Gastroesophageal sphincter (tissue), 4 donors: ENCODE results near the gene MTUS2. TPM values are rescaled to one million over a fixed set of nuclear protein-coding genes. Genes with fewer than 3 reads are reported as not detected.

Experiments used
- ATAC-seq: fragments of 150-250 bp; one replicate; pipeline ENCODE4 v1.9.1; 2016; ENCODE audit warnings: mild to moderate bottlenecking, moderate library complexity
- H3K27ac ChIP-seq, 4 donors: fragments of 200-600 bp; sonication (generic) in 3 of 4; 1 replicate in 3 of 4; 2 replicates in 1 of 4; pipeline ENCODE4 v1.5.1; 2016 to 2019
- H3K27me3 ChIP-seq: fragments of 200-600 bp; sonication (generic); one replicate; pipeline ENCODE4 v1.5.1; 2019
- H3K36me3 ChIP-seq, 2 donors: fragments of 200-600 bp; sonication (generic); one replicate each; pipeline ENCODE4 v1.5.1; 2019; ENCODE audit warnings: control low read depth in 1 of 2
- H3K4me1 ChIP-seq, 3 donors: fragments of 200-600 bp; sonication (generic); 1 replicate in 2 of 3; 2 replicates in 1 of 3; pipeline ENCODE4 v1.5.1; 2016 to 2019; ENCODE audit warnings: control low read depth in 2 of 3
- H3K4me3 ChIP-seq, 2 donors: fragments of 200-600 bp; sonication (generic); one replicate each; pipeline ENCODE4 v1.5.1; 2019; ENCODE audit warnings: mild to moderate bottlenecking in 1 of 2, moderate library complexity in 1 of 2
- H3K9me3 ChIP-seq, 3 donors: fragments of 200-600 bp; sonication (generic); one replicate each; pipeline ENCODE4 v1.5.1; 2017 to 2019; ENCODE audit warnings: control low read depth in 2 of 3
- CTCF ChIP-seq, 4 experiments: fragments of 200-600 bp in 2 of 4; fragments of 450-650 bp in 2 of 4; sonication (generic) in 1 of 4; IDR thresholded peaks; one replicate each; pipeline ENCODE4 v1.5.1; 2017 to 2019; ENCODE audit warnings: antibody characterized with exemption in 4 of 4, mild to moderate bottlenecking in 2 of 4, moderate library complexity in 2 of 4
- EP300 ChIP-seq: sonication (generic); formaldehyde crosslinking; IDR thresholded peaks from one replicate; pipeline ENCODE4 v1.6.1; 2017; ENCODE audit warnings: antibody characterized with exemption, mild to moderate bottlenecking
- POLR2A ChIP-seq, 2 donors: fragments of 450-650 bp; IDR thresholded peaks; one replicate each; pipeline ENCODE4 v1.6.1; 2017; ENCODE audit warnings: antibody characterized with exemption in 2 of 2, mild to moderate bottlenecking in 2 of 2, moderate library complexity in 1 of 2
- POLR2AphosphoS5 ChIP-seq: sonication (generic); formaldehyde crosslinking; IDR thresholded peaks from one replicate; pipeline ENCODE4 v1.6.1; 2017; ENCODE audit warnings: antibody characterized with exemption
- WGBS, 2 donors: methylation state at CpG; one replicate each; pipeline ENCODE4 v1.1.5; 2018; ENCODE audit warnings: low coverage in 1 of 2; 5-methylcytosine and 5-hydroxymethylcytosine counted together
- total RNA-seq, 4 donors: library from RNA; depleted of rRNA; stranded (reverse); fragments of >200 nt; gene quantifications; one replicate each; pipeline ENCODE4 v1.1.0, GENCODE V29; 2016

MTUS2 gene
- total RNA-seq, 4 donors from 2014 or later: 0.67 to 36.7 (median 18.4) TPM

DNA sequence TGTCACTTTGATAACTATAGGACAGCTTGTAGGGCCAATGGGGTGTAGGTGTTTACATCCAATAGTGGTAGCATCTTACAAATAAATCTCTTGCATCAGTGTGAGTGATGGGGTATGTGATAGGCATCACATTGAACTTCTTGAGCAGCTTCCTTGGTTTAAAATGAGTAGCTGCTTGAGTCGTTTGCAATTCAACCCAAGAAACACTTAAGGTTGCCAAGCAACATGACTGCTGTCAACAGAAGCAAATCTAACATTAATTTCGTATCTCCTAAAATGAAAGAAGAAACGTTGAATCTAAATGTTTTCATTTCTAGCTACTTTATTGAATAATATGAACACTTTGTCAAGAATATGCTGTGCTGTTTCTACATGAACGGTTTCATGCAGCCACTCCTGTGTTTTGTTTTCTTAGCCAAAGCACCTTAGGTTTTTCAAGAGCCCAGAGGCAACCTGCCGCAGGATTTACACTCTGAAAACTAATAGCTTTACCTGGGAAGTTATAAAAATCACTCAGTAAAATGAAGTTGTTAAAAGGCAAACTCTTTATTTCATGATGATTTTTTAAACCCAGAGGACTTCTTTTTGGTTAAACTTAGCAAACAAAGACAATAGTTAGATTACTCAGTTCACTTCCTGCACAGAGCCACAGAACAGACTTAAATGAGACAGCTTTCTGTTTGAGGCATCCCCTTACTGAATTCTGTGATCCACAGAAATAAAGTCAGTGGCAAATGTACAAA is 305.2 kb downstream of the MTUS2 start:
- WGBS, 2 donors: 16 to 27% methylated on average over 5 of the region's 5 CpGs
- Histone ChIP-seq H3K9me3 (no peaks in the 10 kb centered on the region), H3K4me1 (peaks cover 0 to 9% (median 3%) of the 10 kb centered on the region in 3 donors), H3K27ac (peak overlapping the region; percentile 21 to 41 (median 24)), H3K27me3 (no peaks in the 10 kb centered on the region), H3K4me3 (no peak overlapping the region), H3K36me3 (no peaks in the 10 kb centered on the region)
- TF ChIP-seq CTCF (IDR thresholded peaks at IDR 0.05) (no peak), EP300 (no peak), POLR2A (IDR thresholded peaks at IDR 0.05) (no peak), POLR2AphosphoS5 (no peak)
- ATAC-seq: no peak

- ATAC-seq: no peak
- H3K27me3 ChIP-seq: no peaks in the 10 kb centered on the region
- H3K27ac ChIP-seq: peak overlapping the region; percentile 21 to 41 (median 24)
- H3K4me1 ChIP-seq: peaks cover 0 to 9% (median 3%) of the 10 kb centered on the region in 3 donors
- 61 to 67% methylated on average over 5 of the region's 5 CpGs for WGBS, 2 donors
- TF ChIP-seq POLR2AphosphoS5: no peak
- TF ChIP-seq EP300: no peak
- no peak for TF ChIP-seq CTCF (IDR thresholded peaks at IDR 0.05)
- TF ChIP-seq POLR2A (IDR thresholded peaks at IDR 0.05): no peak
- no peak overlapping the region for H3K4me3 ChIP-seq
- H3K36me3 ChIP-seq: no peaks in the 10 kb centered on the region
- no peaks in the 10 kb centered on the region for H3K9me3 ChIP-seq
These were observed 305.8 kb downstream of the MTUS2 start for GRCh38 chr13:29125934-29126424.

DNA sequence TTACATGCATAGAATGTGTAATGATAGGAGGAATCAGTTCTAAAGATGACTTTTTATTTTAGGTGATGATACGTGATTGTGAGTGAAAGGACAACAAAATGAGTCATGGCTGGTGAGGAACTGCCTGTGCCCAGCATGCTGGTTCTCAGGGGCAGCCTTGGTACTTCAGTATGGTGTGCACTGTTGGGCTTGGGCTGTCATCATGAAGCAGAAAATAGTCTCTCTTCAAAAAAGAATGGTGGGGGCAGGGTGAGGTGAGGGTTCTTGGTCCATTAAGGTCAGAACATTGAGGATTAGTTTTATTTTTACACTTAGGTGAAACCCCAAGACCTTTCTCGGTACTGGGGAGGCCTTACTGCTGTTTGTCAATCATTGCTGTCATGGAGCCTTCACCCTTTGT is 309.5 kb downstream of the MTUS2 start:
- no peaks in the 10 kb centered on the region for H3K27me3 ChIP-seq
- H3K4me1 ChIP-seq: peaks cover 0 to 9% (median 3%) of the 10 kb centered on the region in 3 donors
- no peak overlapping the region for H3K4me3 ChIP-seq
- H3K27ac ChIP-seq: no peak overlapping the region
- WGBS, 2 donors: 86% methylated on average over 2 of the region's 2 CpGs
- no peaks in the 10 kb centered on the region for H3K36me3 ChIP-seq
- no peak for ATAC-seq
- no peak for TF ChIP-seq EP300
- TF ChIP-seq POLR2A (IDR thresholded peaks at IDR 0.05): no peak
- TF ChIP-seq CTCF (IDR thresholded peaks at IDR 0.05): no peak
- TF ChIP-seq POLR2AphosphoS5: no peak
- H3K9me3 ChIP-seq: no peaks in the 10 kb centered on the region

DNA sequence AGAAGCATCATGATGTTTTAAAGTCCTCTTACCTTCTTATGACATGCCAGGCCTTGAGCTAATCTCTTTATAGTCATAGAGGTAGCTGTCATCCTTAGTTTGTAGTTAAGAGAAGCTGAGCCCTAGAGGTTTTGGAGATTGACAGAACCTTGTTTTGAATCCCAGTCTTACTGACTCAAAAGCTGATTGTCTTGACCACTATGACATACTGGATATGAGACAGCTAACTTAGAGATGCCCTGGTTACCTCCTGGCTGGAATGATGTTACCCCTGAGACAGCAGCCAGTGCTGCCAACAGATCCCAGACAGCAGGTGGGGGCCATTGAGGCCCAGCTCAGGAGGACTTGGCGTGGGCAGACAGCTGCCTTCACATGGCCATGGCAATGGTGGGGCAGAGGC is 311.0 kb downstream of the MTUS2 start:
- WGBS, 2 donors: 100% methylated on average over 1 of the region's 1 CpG; no CpG with 5 or more reads in 1 of the 2 donors
- Histone ChIP-seq H3K27ac (no peak overlapping the region), H3K36me3 (no peaks in the 10 kb centered on the region), H3K27me3 (no peaks in the 10 kb centered on the region), H3K4me3 (no peak overlapping the region), H3K4me1 (no peaks in the 10 kb centered on the region), H3K9me3 (peaks cover 0 to 2% (median 0%) of the 10 kb centered on the region in 3 donors)
- no peak for ATAC-seq
- no peak for TF ChIP-seq POLR2AphosphoS5
- no peak for TF ChIP-seq CTCF (IDR thresholded peaks at IDR 0.05)
- no peak for TF ChIP-seq EP300
- TF ChIP-seq POLR2A (IDR thresholded peaks at IDR 0.05): no peak
